ENCODE data around the gene KRT39. TPM values are rescaled to one million over a fixed set of nuclear protein-coding genes. Genes with fewer than 3 reads are reported as not detected.

KRT39 gene
- total and polyA plus RNA-seq, 10 of the 15 experiments (the other 5 are each of a cell fraction or from before 2014, with no cell fraction given) = not detected

GRCh38 chr17:40960144-40960543, 6.6 kb downstream of the KRT39 start:
- CTCF ChIA-PET = no interaction called here
- Histone ChIP-seq H3K27ac (ENCODE audit: control insufficient read depth, insufficient read depth) (no peak overlapping the region), H3K9ac (ENCODE audit: control insufficient read depth, insufficient read depth, low read length) (no peak overlapping the region), H3K27me3 (replicated peaks in 1 of 2; ENCODE audit: control insufficient read depth in 2 of 2, insufficient read depth in 2 of 2, low read length in 1 of 2) (no peaks in the 10 kb centered on the region), H3K4me1 (ENCODE audit: control insufficient read depth, insufficient read depth, low read length) (no peaks in the 10 kb centered on the region), H3K79me2 (ENCODE audit: control insufficient read depth, insufficient read depth, low read length) (no peaks in the 10 kb centered on the region), H3K9me3 (replicated peaks; ENCODE audit: control insufficient read depth, insufficient read depth, low read length) (no peaks in the 10 kb centered on the region; the same call in 2 of the 3 replicates), H3K4me3 (no peak overlapping the region), H3K36me3 (ENCODE audit: control insufficient read depth in 2 of 2, insufficient read depth in 2 of 2, low read length in 1 of 2) (no peaks in the 10 kb centered on the region), H4K20me1 (ENCODE audit: control insufficient read depth, insufficient read depth) (no peaks in the 10 kb centered on the region), H3K4me2 (ENCODE audit: control insufficient read depth, insufficient read depth) (no peak overlapping the region), H2AFZ (ENCODE audit: control insufficient read depth, low read depth, low read length) (no peak overlapping the region)
- POLR2A ChIA-PET = no interaction called here
- no peak for TF ChIP-seq RAD51 (IDR thresholded peaks at IDR 0.05)
- no peak for TF ChIP-seq SIN3A (IDR thresholded peaks at IDR 0.05; ENCODE audit: low read depth, low read length)
- TF ChIP-seq EGR1 (IDR thresholded peaks at IDR 0.05; ENCODE audit: borderline replicate concordance in 1 of 2, low read depth in 2 of 2, low read length in 2 of 2) = no peak
- TF ChIP-seq CBX3 (IDR thresholded peaks at IDR 0.05; ENCODE audit: borderline replicate concordance, low read depth) = no peak
- TF ChIP-seq HDAC6 (IDR thresholded peaks at IDR 0.05; ENCODE audit: unreplicated experiment) = no peak
- no peak for TF ChIP-seq RCOR1 (conservative IDR thresholded peaks at IDR 0.05; ENCODE audit: low read depth, low read length)
- intact Hi-C loops (cut with micrococcal nuclease; ENCODE audit: unreplicated experiment) (no loop called here), in situ Hi-C loops (cut with MboI) (no loop called here)
- RAD21 ChIA-PET (ENCODE audit: unreplicated experiment) = no interaction called here
- no peak for ATAC-seq
- 52% methylated on average over 10 of the region's 10 CpGs for WGBS (ENCODE audit: insufficient coverage, insufficient replicate concordance, low lambda C conversion rate, missing lambda C conversion rate)
- DNase-seq (ENCODE audit: low read depth, low spot score) = no peak
- BruUV-seq (replicated peaks) = no TSS peak
- FAIRE-seq = no peak
- SMC1A ChIA-PET (ENCODE audit: uncharacterized antibody, unreplicated experiment) = no interaction called here

GRCh38 chr17:40958086-40958953, 8.4 kb downstream of the KRT39 start:
- ChIA-PET CTCF (interaction anchor here (1.0 to 1.1 kb wide), 2 partner anchors 10 to 527 kb away, joined by 3 to 4 read pairs; no protein-coding TSS in a partner anchor), SMC1A (ENCODE audit: uncharacterized antibody, unreplicated experiment) (interaction anchor here (1.9 kb wide), 1 partner anchor 9 kb away, joined by 4 read pairs; no protein-coding TSS in a partner anchor), POLR2A (interaction anchor here (0.6 kb wide), 1 partner anchor 112 kb away, joined by 4 read pairs; no protein-coding TSS in a partner anchor), RAD21 (ENCODE audit: unreplicated experiment) (no interaction called here)
- Histone ChIP-seq H3K4me3 (no peak overlapping the region), H3K4me2 (ENCODE audit: control insufficient read depth, insufficient read depth) (no peak overlapping the region), H3K36me3 (ENCODE audit: control insufficient read depth in 2 of 2, insufficient read depth in 2 of 2, low read length in 1 of 2) (no peaks in the 10 kb centered on the region), H3K79me2 (ENCODE audit: control insufficient read depth, insufficient read depth, low read length) (no peaks in the 10 kb centered on the region), H3K9ac (ENCODE audit: control insufficient read depth, insufficient read depth, low read length) (no peak overlapping the region), H3K4me1 (ENCODE audit: control insufficient read depth, insufficient read depth, low read length) (no peaks in the 10 kb centered on the region), H3K9me3 (replicated peaks; ENCODE audit: control insufficient read depth, insufficient read depth, low read length) (no peaks in the 10 kb centered on the region), H2AFZ (ENCODE audit: control insufficient read depth, low read depth, low read length) (no peak overlapping the region), H3K27ac (ENCODE audit: control insufficient read depth, insufficient read depth) (no peak overlapping the region), H3K27me3 (replicated peaks in 1 of 2; ENCODE audit: control insufficient read depth in 2 of 2, insufficient read depth in 2 of 2, low read length in 1 of 2) (no peaks in the 10 kb centered on the region), H4K20me1 (ENCODE audit: control insufficient read depth, insufficient read depth) (no peaks in the 10 kb centered on the region)
- DNase-seq (ENCODE audit: low read depth, low spot score) (no peak), FAIRE-seq (no peak), ATAC-seq (no peak)
- 37% methylated on average over 12 of the region's 12 CpGs for WGBS (ENCODE audit: insufficient coverage, insufficient replicate concordance, low lambda C conversion rate, missing lambda C conversion rate)
- BruUV-seq (replicated peaks) = no TSS peak
- in situ Hi-C loops (cut with MboI) (no loop called here), intact Hi-C loops (cut with micrococcal nuclease; ENCODE audit: unreplicated experiment) (no loop called here)
- TF ChIP-seq LARP7 (IDR thresholded peaks at IDR 0.05) (no peak), PML (IDR thresholded peaks at IDR 0.05; ENCODE audit: low read length) (no peak), RELB (IDR thresholded peaks at IDR 0.05; ENCODE audit: low read depth) (no peak), CEBPB (IDR thresholded peaks at IDR 0.05; ENCODE audit: borderline replicate concordance in 1 of 2, low read depth in 2 of 2, low read length in 2 of 2) (no peak), CREM (IDR thresholded peaks at IDR 0.05; ENCODE audit: low read depth) (no peak), HDAC6 (IDR thresholded peaks at IDR 0.05; ENCODE audit: unreplicated experiment) (no peak), NR2C2 (IDR thresholded peaks at IDR 0.05; ENCODE audit: borderline replicate concordance, control insufficient read depth, insufficient read length, low read depth) (no peak), SMAD1 (IDR thresholded peaks at IDR 0.05; ENCODE audit: low read depth, partially characterized antibody) (no peak), CREB1 (IDR thresholded peaks at IDR 0.05; ENCODE audit: low read depth) (no peak), MLLT1 (IDR thresholded peaks at IDR 0.05) (no peak)

Data from GM12878 (cell line).